Endothelial cell of umbilical vein (primary cell): ENCODE data around the gene MAP3K21. TPM values are rescaled to one million over a fixed set of nuclear protein-coding genes. Genes with fewer than 3 reads are reported as not detected.

Source experiments
- BruUV-seq: library from RNA; stranded (reverse); fragments of 400-500 nt; replicated peaks from 2 replicates; lab custom pipeline; 2021; lab: Mats Ljungman, UMichigan
- CTCF ChIA-PET: fragments of 300-600, 350-600 bp; sonication (Branson Sonifier 250); formaldehyde crosslinking; loops from one replicate; lab custom pipeline; 2021; ENCODE audit warnings: antibody characterized with exemption, inconsistent platforms; lab: Charles Lee
- POLR2A ChIA-PET: fragments of 300-600, 350-600 bp; sonication (Branson Sonifier 250); formaldehyde crosslinking; loops from one replicate; lab custom pipeline; 2021; ENCODE audit warnings: antibody characterized with exemption, inconsistent platforms; lab: Charles Lee
- DNase-seq: peaks from one replicate; pipeline ENCODE4 v3.0.0-alpha.2; 2011; ENCODE audit warnings: low read depth, low spot score
- FAIRE-seq: peaks from 2 replicates; lab custom pipeline; 2011; peaks lifted over from hg19 to GRCh38; lab: Jason Lieb, UNC
- H2AFZ ChIP-seq: 2 replicates; pipeline ENCODE4 v1.6.0; 2012; ENCODE audit warnings: low read depth, low read length, control low read depth, inconsistent platforms
- H3K27ac ChIP-seq: 2 replicates; pipeline ENCODE4 v1.5.1; 2011; ENCODE audit warnings: low read depth, mild to moderate bottlenecking, control low read depth, low read length, moderate library complexity; ENCODE audit not compliant: insufficient read depth
- H3K27me3 ChIP-seq, 2 experiments: 2 replicates each; pipeline versions ENCODE4 v1.6.0 to v1.6.1; 2011; ENCODE audit warnings: low read length in 2 of 2, mixed read lengths in 1 of 2; ENCODE audit not compliant: control insufficient read depth in 2 of 2, insufficient read depth in 2 of 2
- H3K36me3 ChIP-seq, 2 experiments: 2 replicates in 1 of 2; 3 replicates in 1 of 2; pipeline ENCODE4 v1.5.1; 2011; ENCODE audit warnings: low read length in 2 of 2, mild to moderate bottlenecking in 1 of 2, moderate library complexity in 1 of 2; ENCODE audit not compliant: control insufficient read depth in 2 of 2, insufficient read depth in 2 of 2; ENCODE audit errors: extremely low read depth in 1 of 2
- H3K4me1 ChIP-seq: 3 replicates; pipeline ENCODE4 v1.5.1; 2011; ENCODE audit warnings: mild to moderate bottlenecking, low read length; ENCODE audit not compliant: control insufficient read depth, insufficient read depth; ENCODE audit errors: extremely low read depth
- H3K4me2 ChIP-seq: 2 replicates; pipeline ENCODE4 v1.6.1; 2011; ENCODE audit warnings: low read length, control low read depth, mixed read lengths; ENCODE audit not compliant: insufficient read depth
- H3K4me3 ChIP-seq, 3 experiments: fragments of 200-600 bp in 1 of 3; sonication (generic), shearing (Covaris generic) in 1 of 3; replicated peaks in 1 of 3; 2 replicates each; pipeline ENCODE4 v1.5.1; 2011 to 2016; ENCODE audit warnings: control low read depth in 3 of 3, low read length in 3 of 3, mild to moderate bottlenecking in 2 of 3, inconsistent platforms in 1 of 3, low read depth in 1 of 3, moderate library complexity in 1 of 3; ENCODE audit not compliant: insufficient read depth in 1 of 3
- H3K79me2 ChIP-seq: 2 replicates; pipeline ENCODE4 v1.6.0; 2012; ENCODE audit warnings: low read length, inconsistent platforms; ENCODE audit not compliant: control insufficient read depth, insufficient read depth
- H3K9ac ChIP-seq: replicated peaks from 2 replicates; pipeline ENCODE3; 2011; ENCODE audit warnings: low read length, control low read depth; ENCODE audit not compliant: insufficient read depth; ENCODE audit errors: extremely low read depth
- H3K9me1 ChIP-seq: replicated peaks from 3 replicates; pipeline ENCODE4 v1.6.0; 2011; ENCODE audit warnings: mild to moderate bottlenecking, low read length; ENCODE audit not compliant: control insufficient read depth, insufficient read depth; ENCODE audit errors: extremely low read depth
- H3K9me3 ChIP-seq: replicated peaks from 2 replicates; pipeline ENCODE4 v1.5.1; 2012; ENCODE audit warnings: low read length, inconsistent platforms; ENCODE audit not compliant: control insufficient read depth, insufficient read depth
- H4K20me1 ChIP-seq: replicated peaks from 2 replicates; pipeline ENCODE3; 2011; ENCODE audit warnings: mild to moderate bottlenecking, low read length; ENCODE audit not compliant: control insufficient read depth, insufficient read depth; ENCODE audit errors: extremely low read depth
- CTCF ChIP-seq, 2 donors: IDR thresholded peaks; 1 replicate in 1 of 2; 2 replicates in 1 of 2; pipeline ENCODE4 v1.5.1; 2011; ENCODE audit warnings: low read length in 2 of 2, mild to moderate bottlenecking in 2 of 2, moderate library complexity in 2 of 2, control low read depth in 1 of 2, inconsistent platforms in 1 of 2, low read depth in 1 of 2; ENCODE audit not compliant: insufficient read depth in 1 of 2; ENCODE audit errors: extremely low read depth in 1 of 2
- FOS ChIP-seq: IDR thresholded peaks from 2 replicates; pipeline ENCODE4 v1.6.1; 2011; ENCODE audit warnings: mild to moderate bottlenecking, low read length, moderate library complexity, borderline replicate concordance; ENCODE audit not compliant: insufficient read depth
- MAX ChIP-seq: IDR thresholded peaks from 2 replicates; pipeline ENCODE4 v1.6.1; 2011; ENCODE audit not compliant: insufficient read depth, insufficient read length
- MYC ChIP-seq: IDR thresholded peaks from one replicate; pipeline ENCODE4 v1.6.1; 2011; ENCODE audit warnings: mild to moderate bottlenecking, low read depth, low read length
- dilution Hi-C: fragments of 300-500 bp; cut with MboI; formaldehyde crosslinking; loops from one replicate; pipeline ENCODE4 v1.15.0; 2019; ENCODE audit warnings: low sequenced_read_pairs; ENCODE audit not compliant: extremely low pct_ligation_motif_present
- intact Hi-C: fragments of 100-400 bp; cut with micrococcal nuclease; formaldehyde crosslinking; loops from one replicate; pipeline ENCODE4 v1.10.0; 2022
- polyA plus RNA-seq, 4 experiments: library from polyadenylated mRNA; depleted of rRNA in 3 of 4; stranded (reverse) in 3 of 4; unstranded in 1 of 4; fragments of >200 nt; gene quantifications; 2 replicates each; pipeline versions ENCODE4 v1.2.1 to v1.2.3, GENCODE V29; 2011 to 2012; ENCODE audit warnings: missing spikeins in 1 of 4
- total RNA-seq: library from RNA; stranded (reverse); gene quantifications from 2 replicates; pipeline ENCODE4 v1.2.3, GENCODE V29; 2021

The MAP3K21 gene
- total and polyA plus RNA-seq, 2 donors (not counting 3 experiments of a cell fraction or from before 2014, with no cell fraction given), result 0.65 to 0.95 TPM

GRCh38 chr1:233313434-233314155 is 13.9 kb upstream of the MAP3K21 start:
- Histone ChIP-seq H3K9ac (no peak overlapping the region), H3K36me3 (no peaks in the 10 kb centered on the region), H3K27me3 (peaks cover 0 to 6% of the 10 kb centered on the region in 2 experiments), H4K20me1 (no peaks in the 10 kb centered on the region), H2AFZ (no peak overlapping the region), H3K4me2 (no peak overlapping the region), H3K9me1 (no peaks in the 10 kb centered on the region), H3K79me2 (no peaks in the 10 kb centered on the region), H3K4me3 (no peak overlapping the region), H3K4me1 (no peaks in the 10 kb centered on the region), H3K9me3 (no peaks in the 10 kb centered on the region), H3K27ac (no peak overlapping the region)
- TF ChIP-seq FOS, result no peak
- TF ChIP-seq MAX, result no peak
- TF ChIP-seq CTCF (IDR thresholded peaks at IDR 0.05; ENCODE audit: extremely low read depth in 1 of 2, insufficient read depth in 1 of 2, low read depth in 1 of 2, low read length in 2 of 2), result no peak
- TF ChIP-seq MYC, result no peak
- POLR2A ChIA-PET, result no interaction called here
- dilution Hi-C loops, result no loop called here
- no peak for FAIRE-seq
- DNase-seq, result no peak
- BruUV-seq, result no TSS peak
- intact Hi-C loops, result no loop called here
- CTCF ChIA-PET, result no interaction called here
